ENCODE results near the gene IL27RA.
A peak's percentile ranks its signal among the peaks of the same experiment; 100 is the strongest.

The IL27RA gene

DNA sequence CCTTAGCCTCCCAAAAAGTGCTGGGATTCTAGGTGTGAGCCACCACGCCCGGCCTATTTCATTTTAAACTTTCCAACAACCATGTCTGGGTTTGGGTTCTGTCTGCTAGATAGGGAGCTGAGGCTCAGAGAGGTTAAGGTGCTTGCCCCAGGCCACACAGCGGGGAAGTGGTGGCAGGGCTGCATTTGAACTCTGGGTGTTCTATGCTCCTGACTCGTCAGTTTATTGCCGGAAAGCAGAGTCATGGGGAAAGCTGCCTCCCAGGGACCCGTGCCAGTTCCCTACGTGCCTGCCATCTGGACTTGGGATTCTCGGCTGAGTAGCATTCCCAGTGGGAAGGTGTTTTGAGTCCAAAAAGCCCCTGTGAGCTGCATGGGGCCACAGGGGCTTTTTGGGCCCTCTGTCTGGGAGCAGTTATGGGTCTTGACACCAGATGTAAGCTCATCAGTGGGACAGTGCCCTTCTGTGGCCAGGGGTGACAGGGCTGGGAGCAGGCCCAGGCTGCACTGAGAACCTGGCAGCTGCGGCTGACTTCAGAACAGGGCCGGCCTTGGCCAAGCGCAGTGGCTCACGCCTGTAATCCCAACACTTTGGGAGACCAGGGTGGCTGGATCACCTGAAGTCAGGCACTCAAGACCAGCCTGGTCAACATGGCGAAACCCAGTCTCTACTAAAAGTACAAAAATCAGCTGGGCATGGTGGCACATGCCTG is 36.4 kb upstream of the IL27RA start:
- H3K4me3 Mint-ChIP-seq, result no peak overlapping the region
- H3K27ac Mint-ChIP-seq, result no peak overlapping the region
- H3K4me1 Mint-ChIP-seq (ENCODE audit: low read depth), result peaks cover 16% of the 10 kb centered on the region
- no peaks in the 10 kb centered on the region for H3K27me3 Mint-ChIP-seq
- H3K9me3 Mint-ChIP-seq (ENCODE audit: low read depth), result no peaks in the 10 kb centered on the region
- peaks cover 3% of the 10 kb centered on the region for H3K36me3 Mint-ChIP-seq

DNA sequence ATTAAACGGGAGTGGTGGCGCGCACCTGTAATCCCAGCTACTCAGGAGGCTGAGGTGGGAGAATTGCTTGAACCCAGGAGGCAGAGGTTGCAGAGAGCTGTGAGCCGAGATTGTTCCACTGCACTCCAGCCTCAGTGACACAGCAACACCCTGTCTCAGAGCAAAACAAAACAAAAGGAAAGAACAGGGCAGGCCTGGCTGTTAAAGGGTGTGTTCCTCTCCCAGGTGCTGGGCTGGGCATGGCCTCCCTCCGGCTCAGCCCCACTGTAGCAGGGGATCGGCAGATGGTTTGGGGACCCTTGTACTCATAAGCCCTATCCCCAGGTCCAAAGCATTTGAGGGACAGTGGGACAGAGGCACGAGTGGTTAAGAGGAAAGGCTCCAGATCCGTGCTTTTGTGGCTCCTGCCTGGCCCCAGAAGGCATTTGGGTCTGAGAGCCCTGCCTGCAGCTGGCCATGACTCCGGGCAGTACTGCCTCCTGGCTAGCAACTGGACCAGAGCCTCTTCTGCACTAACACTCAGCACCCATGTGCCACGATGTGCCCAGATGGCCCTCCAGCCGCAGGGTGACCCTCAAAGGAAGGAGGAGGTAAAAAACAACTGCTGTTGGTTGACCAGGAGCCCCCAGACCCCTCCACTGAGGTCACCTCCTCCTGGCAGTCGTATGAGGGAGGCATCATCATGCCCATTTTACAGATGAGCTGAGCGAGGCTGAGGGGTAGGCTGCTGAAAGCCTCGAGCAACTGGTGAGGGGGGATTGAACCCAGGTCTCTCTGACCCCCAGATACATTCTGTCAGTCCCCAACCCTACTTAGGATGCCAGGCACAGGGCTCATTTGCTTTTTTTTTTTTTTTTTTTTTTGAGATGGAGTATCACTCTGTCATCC is 35.4 kb upstream of the IL27RA start:
- Mint-ChIP-seq H3K4me3 (no peak overlapping the region), H3K4me1 (ENCODE audit: low read depth) (peaks cover 22% of the 10 kb centered on the region), H3K9me3 (ENCODE audit: low read depth) (no peaks in the 10 kb centered on the region), H3K36me3 (no peaks in the 10 kb centered on the region), H3K27ac (no peak overlapping the region), H3K27me3 (no peaks in the 10 kb centered on the region)

DNA sequence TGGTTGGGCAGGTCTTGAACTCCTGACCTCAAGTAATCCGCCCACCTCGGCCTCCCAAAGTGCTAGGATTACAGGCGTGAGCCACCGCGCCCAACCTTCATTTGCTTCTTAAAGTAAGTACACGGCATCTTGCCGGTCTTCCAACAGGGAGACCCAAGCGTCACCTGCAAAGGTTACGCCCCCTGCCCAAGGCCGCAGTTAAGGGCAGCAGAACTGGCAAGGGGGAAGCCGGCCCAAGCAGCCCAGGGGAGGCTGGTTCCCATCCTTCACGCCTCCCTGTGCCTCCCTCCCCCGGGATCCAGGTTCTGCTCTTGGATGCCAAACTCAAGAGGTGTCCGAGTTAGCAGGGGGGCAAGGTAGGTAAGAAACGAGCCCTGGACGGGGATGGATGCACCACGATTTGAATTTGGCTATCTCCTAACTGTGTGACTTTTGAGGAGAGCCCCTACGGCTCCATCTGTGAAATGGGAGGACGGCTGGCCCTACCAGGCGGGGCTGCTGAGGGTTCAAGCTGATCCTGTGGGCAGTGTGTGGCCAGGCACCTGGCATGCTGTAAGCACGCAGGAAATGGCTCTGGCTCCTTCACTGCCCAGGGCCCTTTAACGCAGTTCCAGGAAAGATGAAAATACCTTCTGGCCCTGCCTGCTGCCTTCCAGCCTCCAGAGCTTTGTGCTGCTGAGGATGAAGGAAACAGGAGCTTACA is 34.5 kb upstream of the IL27RA start:
- Mint-ChIP-seq H3K4me3 (no peak overlapping the region), H3K27me3 (no peaks in the 10 kb centered on the region), H3K27ac (no peak overlapping the region), H3K4me1 (ENCODE audit: low read depth) (peaks cover 26% of the 10 kb centered on the region), H3K9me3 (ENCODE audit: low read depth) (no peaks in the 10 kb centered on the region), H3K36me3 (no peaks in the 10 kb centered on the region)

GRCh38 chr19:13997631-13997962 is 34.0 kb upstream of the IL27RA start:
- H3K27me3 Mint-ChIP-seq, result no peaks in the 10 kb centered on the region
- H3K4me1 Mint-ChIP-seq (ENCODE audit: low read depth), result peaks cover 28% of the 10 kb centered on the region
- no peaks in the 10 kb centered on the region for H3K36me3 Mint-ChIP-seq
- H3K9me3 Mint-ChIP-seq (ENCODE audit: low read depth), result no peaks in the 10 kb centered on the region
- no peak overlapping the region for H3K4me3 Mint-ChIP-seq
- H3K27ac Mint-ChIP-seq, result no peak overlapping the region

GRCh38 chr19:13998426-13998825 is 33.1 kb upstream of the IL27RA start:
- peak overlapping the region; percentile 41 for H3K27ac Mint-ChIP-seq
- no peaks in the 10 kb centered on the region for H3K27me3 Mint-ChIP-seq
- no peak overlapping the region for H3K4me3 Mint-ChIP-seq
- H3K9me3 Mint-ChIP-seq (ENCODE audit: low read depth), result no peaks in the 10 kb centered on the region
- peaks cover 34% of the 10 kb centered on the region for H3K4me1 Mint-ChIP-seq (ENCODE audit: low read depth)
- no peaks in the 10 kb centered on the region for H3K36me3 Mint-ChIP-seq

DNA sequence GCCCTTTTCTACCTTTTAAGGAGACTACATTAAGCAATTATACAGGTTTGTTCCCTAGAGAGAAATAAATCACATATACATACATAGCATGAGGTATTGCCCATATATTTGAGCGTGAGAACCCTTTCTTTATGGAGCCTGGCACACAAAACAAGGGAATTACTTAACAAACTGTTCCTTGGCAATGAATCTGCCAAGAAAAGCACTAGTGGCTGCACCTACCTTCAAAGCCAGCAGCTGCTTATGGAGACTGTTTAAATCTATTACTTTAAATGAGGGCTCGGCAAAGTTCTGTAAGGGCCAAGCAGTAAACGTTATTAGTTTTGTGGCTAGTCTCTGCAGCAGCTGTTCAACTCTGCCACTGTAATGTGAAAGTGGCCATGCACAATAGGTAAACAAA is 32.5 kb upstream of the IL27RA start:
- Mint-ChIP-seq H3K27me3 (no peaks in the 10 kb centered on the region), H3K4me1 (ENCODE audit: low read depth) (peaks cover 38% of the 10 kb centered on the region), H3K4me3 (no peak overlapping the region), H3K36me3 (no peaks in the 10 kb centered on the region), H3K27ac (no peak overlapping the region), H3K9me3 (ENCODE audit: low read depth) (no peaks in the 10 kb centered on the region)

DNA sequence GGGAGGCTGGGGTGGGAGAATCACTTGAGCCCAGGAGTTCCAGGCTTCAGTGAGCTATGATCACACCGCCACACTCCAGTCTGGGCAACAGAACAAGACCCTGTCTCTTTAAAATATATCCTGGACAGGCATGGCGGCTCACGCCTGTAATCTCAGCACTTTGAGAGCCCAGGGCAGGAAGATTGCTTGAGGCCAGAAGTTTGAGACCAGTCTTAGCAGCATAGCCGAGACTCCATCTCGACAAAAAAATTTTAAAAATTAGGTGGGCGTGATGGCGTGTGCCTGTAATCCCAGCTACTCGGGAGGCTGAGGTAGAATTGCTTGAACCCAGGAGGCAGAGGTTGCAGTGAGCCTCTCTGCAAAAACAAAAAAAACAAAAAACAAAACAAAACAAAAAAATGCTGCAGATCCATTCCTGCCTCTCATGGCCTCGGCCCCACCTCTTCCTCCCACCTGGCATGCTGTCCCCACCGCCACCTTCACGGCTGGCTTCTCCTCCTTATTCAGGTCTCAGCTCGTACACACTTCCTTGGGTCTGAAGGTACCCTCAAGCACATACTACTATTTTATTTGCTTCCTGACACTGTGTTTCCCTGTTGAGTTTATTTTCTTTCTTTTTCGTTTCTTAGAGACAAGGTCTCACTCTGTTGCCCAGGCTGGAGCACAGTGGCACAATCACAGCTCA is 30.7 kb upstream of the IL27RA start:
- Mint-ChIP-seq H3K4me3 (peak overlapping the region; percentile 31), H3K27me3 (no peaks in the 10 kb centered on the region), H3K27ac (peak overlapping the region; percentile 95), H3K36me3 (no peaks in the 10 kb centered on the region), H3K9me3 (ENCODE audit: low read depth) (no peaks in the 10 kb centered on the region), H3K4me1 (ENCODE audit: low read depth) (peaks cover 50% of the 10 kb centered on the region)

GRCh38 chr19:14002571-14003250 is 28.9 kb upstream of the IL27RA start:
- H3K27me3 Mint-ChIP-seq, result no peaks in the 10 kb centered on the region
- no peaks in the 10 kb centered on the region for H3K36me3 Mint-ChIP-seq
- H3K27ac Mint-ChIP-seq, result peak overlapping the region; percentile 95
- H3K9me3 Mint-ChIP-seq (ENCODE audit: low read depth), result no peaks in the 10 kb centered on the region
- H3K4me3 Mint-ChIP-seq, result peak overlapping the region; percentile 68
- H3K4me1 Mint-ChIP-seq (ENCODE audit: low read depth), result peaks cover 56% of the 10 kb centered on the region

DNA sequence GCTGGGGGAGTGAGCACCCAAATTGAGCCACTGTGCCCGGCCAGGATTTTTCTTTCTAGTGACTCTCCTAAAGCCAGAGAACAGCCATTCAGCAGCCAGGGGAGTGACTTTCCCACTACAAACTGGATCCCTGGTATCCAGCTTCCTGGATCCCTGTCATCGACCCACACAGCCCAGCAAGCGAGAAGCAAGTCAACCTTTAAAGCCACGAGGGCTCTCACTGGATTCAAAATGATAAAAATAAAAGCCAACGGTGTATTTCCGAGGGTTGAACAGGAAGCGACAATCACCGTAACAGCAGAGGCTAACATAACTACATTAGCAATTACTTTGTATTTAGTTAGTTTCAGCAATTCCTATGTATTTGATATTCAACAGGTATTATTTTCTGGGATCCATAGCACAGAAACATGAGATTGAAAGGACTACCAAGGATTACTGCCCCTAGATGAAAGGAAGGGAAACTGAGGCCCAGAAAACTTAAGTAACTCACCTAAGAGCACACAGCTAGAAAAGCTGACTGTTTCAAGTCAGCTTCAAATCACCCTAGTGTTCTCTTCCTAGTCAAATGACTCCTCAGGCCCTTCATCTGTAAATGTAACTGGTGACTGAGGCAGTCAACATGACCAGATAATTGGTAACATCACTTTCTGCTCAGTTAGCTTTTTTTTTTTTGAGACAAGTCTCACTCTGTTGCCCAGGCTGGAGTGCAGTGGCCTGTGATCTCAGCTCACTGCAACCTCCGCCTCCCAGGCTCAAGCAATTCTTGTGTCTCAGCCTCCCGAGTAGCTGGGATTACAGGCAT is 28.1 kb upstream of the IL27RA start:
- H3K36me3 Mint-ChIP-seq, result no peaks in the 10 kb centered on the region
- H3K27ac Mint-ChIP-seq, result peak overlapping the region; percentile 95
- H3K9me3 Mint-ChIP-seq (ENCODE audit: low read depth), result no peaks in the 10 kb centered on the region
- H3K27me3 Mint-ChIP-seq, result no peaks in the 10 kb centered on the region
- H3K4me1 Mint-ChIP-seq (ENCODE audit: low read depth), result peaks cover 56% of the 10 kb centered on the region
- H3K4me3 Mint-ChIP-seq, result peak overlapping the region; percentile 68

DNA sequence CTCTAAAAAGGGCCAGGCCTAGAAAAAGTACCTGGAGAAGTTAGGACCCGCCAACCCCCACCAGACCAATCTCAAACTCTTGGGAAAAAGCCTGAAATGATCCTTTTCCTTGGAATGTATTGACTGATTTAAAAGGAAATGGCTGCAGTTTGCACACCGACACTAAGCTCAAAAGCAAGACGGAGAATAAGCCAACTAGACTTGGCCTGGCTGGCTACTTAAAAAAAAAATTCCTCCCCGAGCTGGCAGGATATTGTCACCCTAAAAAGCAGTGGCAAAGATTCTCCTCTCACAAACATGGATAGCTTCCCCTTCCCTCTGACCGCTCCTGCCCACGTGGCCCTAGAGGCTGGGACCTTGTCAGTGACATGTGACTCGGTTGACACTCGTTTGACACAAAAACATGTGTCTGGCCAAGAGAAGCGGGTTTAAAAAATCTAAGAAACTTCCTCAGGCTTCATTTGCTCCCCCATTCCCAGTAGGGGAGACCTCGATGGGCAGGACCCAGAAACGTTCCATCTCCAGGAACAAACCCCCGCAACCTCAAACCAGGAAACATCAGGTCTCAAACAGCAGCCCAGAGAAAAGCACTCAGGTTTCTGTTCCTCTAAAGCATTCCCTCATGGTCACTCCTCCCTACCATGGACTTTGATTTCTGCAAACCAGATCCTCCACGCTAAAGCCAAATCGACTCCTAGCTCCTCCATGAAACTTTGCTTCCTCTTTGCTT is 26.8 kb upstream of the IL27RA start:
- no peaks in the 10 kb centered on the region for H3K9me3 Mint-ChIP-seq (ENCODE audit: low read depth)
- H3K36me3 Mint-ChIP-seq, result no peaks in the 10 kb centered on the region
- H3K27me3 Mint-ChIP-seq, result no peaks in the 10 kb centered on the region
- peak overlapping the region; percentile 84 for H3K27ac Mint-ChIP-seq
- peaks cover 56% of the 10 kb centered on the region for H3K4me1 Mint-ChIP-seq (ENCODE audit: low read depth)
- peak overlapping the region; percentile 85 for H3K4me3 Mint-ChIP-seq

DNA sequence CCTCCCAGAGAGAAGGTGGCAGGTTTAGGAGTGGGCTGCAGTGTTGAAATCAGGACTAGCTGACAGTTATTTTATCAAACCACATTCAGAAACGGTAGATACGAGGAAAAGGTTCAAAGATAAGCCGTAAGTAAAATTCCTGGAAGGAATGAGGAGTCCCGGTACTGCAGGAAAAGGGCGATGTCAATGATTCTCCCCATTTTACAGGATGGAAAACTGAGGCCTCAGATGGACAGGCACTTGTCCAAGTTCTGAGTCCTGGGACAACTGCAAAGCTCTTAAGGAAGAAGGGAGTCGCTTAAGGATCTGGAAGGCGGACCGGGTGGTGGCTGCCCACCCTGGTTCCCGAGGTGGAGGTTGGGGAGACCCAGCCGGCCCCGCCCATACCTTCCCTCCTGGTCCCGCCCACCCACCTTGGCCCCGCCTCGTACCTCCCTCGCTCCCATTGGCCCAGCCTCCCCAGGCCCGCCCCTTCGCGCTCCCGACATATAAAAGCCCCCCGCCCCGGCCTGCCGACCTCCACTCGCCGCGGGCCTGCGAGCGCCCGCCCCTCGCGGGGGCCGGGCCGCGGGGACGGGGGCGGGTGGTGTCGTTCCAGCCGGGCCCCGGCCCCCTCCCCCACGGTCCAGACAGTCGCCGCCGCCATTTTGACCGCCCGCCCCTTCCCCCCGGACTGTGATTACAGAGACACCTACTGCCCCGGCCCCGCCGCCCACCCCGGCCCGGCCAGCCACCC is 26.0 kb upstream of the IL27RA start:
- H3K27me3 Mint-ChIP-seq, result no peaks in the 10 kb centered on the region
- peaks cover 49% of the 10 kb centered on the region for H3K4me1 Mint-ChIP-seq (ENCODE audit: low read depth)
- no peaks in the 10 kb centered on the region for H3K36me3 Mint-ChIP-seq
- H3K4me3 Mint-ChIP-seq, result peak overlapping the region; percentile 85
- H3K27ac Mint-ChIP-seq, result peak overlapping the region; percentile 84
- H3K9me3 Mint-ChIP-seq (ENCODE audit: low read depth), result no peaks in the 10 kb centered on the region

- Mint-ChIP-seq H3K27me3 (no peaks in the 10 kb centered on the region), H3K4me1 (ENCODE audit: low read depth) (peaks cover 42% of the 10 kb centered on the region), H3K4me3 (peak within 1 kb of the TSS; percentile 91), H3K9me3 (ENCODE audit: low read depth) (no peaks in the 10 kb centered on the region), H3K27ac (peak within 1 kb of the TSS; percentile 94), H3K36me3 (no peaks in the 10 kb centered on the region)
These were observed 25.3 kb upstream of the IL27RA start, which contains the start of gene RFX1 for GRCh38 chr19:14006085-14006765. TSS of gene RFX1 (minus strand) at chr19:14006320. CDS start at chr19:13993843, 12,477 bp downstream.
